Inferior parietal cortex (tissue), 1 donor: ENCODE results near the gene ADAMTS15.

ENCODE experiments used
- DNase-seq: peaks from one replicate; pipeline ENCODE4 v3.0.0-alpha.2; 2016; ENCODE audit errors: extremely low spot score

Gene ADAMTS15

GRCh38 chr11:130514851-130515250, 66.4 kb downstream of the ADAMTS15 start:
- DNase-seq: no peak

GRCh38 chr11:130515829-130516553, 67.5 kb downstream of the ADAMTS15 start:
- no peak for DNase-seq

- no peak for DNase-seq
Measured at GRCh38 chr11:130516554-130517505, 68.4 kb downstream of the ADAMTS15 start.

- no peak for DNase-seq
Measured at GRCh38 chr11:130518164-130518680, 69.8 kb downstream of the ADAMTS15 start.

- DNase-seq: no peak
Measured at GRCh38 chr11:130519128-130519932, 70.9 kb downstream of the ADAMTS15 start.

GRCh38 chr11:130520271-130520671, 71.8 kb downstream of the ADAMTS15 start:
- no peak for DNase-seq

- DNase-seq: peak; percentile 25
Measured at GRCh38 chr11:130522284-130522961, 74.0 kb downstream of the ADAMTS15 start.

GRCh38 chr11:130523166-130523565, 74.7 kb downstream of the ADAMTS15 start:
- no peak for DNase-seq

GRCh38 chr11:130523609-130524008, 75.2 kb downstream of the ADAMTS15 start:
- no peak for DNase-seq

- no peak for DNase-seq
Measured at GRCh38 chr11:130524132-130524790, 75.8 kb downstream of the ADAMTS15 start.

- no peak for DNase-seq
Measured at GRCh38 chr11:130525307-130525706, 76.9 kb downstream of the ADAMTS15 start.
